ENCODE data around the gene CYP19A1.
A peak's percentile ranks its signal among the peaks of the same experiment; 100 is the strongest.

Gene CYP19A1

DNA sequence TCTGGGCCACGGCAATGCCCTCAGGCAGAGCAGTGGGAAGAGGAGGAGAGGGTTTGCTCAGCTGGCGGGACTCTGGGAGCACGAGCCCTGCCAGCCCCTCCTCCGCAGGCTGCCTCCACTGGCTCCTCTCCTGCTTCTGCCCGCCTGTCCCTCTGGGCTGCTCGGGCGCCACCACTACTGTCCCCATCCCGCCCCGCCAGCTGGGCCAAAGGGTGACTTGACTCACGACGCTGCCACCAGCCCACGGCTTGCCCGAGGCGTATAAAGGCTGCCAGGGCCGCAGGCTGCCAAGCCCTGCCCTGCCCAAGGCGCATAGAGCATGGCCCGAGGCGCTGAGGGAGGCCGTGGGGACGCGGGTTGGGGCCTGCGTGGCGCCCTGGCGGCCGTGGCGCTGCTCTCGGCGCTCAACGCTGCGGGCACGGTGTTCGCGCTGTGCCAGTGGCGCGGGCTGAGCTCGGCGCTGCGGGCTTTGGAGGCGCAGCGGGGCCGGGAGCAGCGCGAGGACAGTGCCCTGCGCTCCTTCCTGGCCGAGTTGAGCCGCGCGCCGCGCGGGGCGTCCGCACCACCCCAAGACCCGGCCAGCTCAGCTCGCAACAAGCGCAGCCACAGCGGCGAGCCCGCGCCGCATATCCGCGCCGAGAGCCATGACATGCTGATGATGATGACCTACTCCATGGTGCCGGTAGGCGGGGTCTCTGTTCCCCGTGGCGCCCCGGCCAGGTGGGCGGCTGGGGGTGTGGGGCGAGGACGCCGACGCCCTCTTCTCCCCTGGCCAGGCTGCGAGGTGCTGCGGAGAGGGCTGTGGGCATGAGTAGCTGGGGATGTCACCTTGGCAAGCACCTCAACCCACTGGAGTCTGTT lies 3.2 kb upstream of the CYP19A1 start, which contains the start of gene GLDN (continued):
- TF ChIP-seq ZNF777 (tag by site-specific recombination; IDR thresholded peaks at IDR 0.05; ENCODE audit: borderline replicate concordance): no peak
- TF ChIP-seq, protein P1, sequence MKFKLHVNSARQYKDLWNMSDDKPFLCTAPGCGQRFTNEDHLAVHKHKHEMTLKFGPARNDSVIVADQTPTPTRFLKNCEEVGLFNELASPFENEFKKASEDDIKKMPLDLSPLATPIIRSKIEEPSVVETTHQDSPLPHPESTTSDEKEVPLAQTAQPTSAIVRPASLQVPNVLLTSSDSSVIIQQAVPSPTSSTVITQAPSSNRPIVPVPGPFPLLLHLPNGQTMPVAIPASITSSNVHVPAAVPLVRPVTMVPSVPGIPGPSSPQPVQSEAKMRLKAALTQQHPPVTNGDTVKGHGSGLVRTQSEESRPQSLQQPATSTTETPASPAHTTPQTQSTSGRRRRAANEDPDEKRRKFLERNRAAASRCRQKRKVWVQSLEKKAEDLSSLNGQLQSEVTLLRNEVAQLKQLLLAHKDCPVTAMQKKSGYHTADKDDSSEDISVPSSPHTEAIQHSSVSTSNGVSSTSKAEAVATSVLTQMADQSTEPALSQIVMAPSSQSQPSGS (tag by site-specific recombination; IDR thresholded peaks at IDR 0.05; ENCODE audit: low read depth): no peak
- no peak for TF ChIP-seq ZNF623 (tag by site-specific recombination; IDR thresholded peaks at IDR 0.05)
- TF ChIP-seq ZNF19 (tag by site-specific recombination; IDR thresholded peaks at IDR 0.05; ENCODE audit: low read depth): no peak
- TF ChIP-seq ZNF677 (tag by site-specific recombination; IDR thresholded peaks at IDR 0.05): no peak
- TF ChIP-seq ZFP41 (tag by site-specific recombination; IDR thresholded peaks at IDR 0.05; ENCODE audit: borderline replicate concordance): no peak
- TF ChIP-seq, protein P2, sequence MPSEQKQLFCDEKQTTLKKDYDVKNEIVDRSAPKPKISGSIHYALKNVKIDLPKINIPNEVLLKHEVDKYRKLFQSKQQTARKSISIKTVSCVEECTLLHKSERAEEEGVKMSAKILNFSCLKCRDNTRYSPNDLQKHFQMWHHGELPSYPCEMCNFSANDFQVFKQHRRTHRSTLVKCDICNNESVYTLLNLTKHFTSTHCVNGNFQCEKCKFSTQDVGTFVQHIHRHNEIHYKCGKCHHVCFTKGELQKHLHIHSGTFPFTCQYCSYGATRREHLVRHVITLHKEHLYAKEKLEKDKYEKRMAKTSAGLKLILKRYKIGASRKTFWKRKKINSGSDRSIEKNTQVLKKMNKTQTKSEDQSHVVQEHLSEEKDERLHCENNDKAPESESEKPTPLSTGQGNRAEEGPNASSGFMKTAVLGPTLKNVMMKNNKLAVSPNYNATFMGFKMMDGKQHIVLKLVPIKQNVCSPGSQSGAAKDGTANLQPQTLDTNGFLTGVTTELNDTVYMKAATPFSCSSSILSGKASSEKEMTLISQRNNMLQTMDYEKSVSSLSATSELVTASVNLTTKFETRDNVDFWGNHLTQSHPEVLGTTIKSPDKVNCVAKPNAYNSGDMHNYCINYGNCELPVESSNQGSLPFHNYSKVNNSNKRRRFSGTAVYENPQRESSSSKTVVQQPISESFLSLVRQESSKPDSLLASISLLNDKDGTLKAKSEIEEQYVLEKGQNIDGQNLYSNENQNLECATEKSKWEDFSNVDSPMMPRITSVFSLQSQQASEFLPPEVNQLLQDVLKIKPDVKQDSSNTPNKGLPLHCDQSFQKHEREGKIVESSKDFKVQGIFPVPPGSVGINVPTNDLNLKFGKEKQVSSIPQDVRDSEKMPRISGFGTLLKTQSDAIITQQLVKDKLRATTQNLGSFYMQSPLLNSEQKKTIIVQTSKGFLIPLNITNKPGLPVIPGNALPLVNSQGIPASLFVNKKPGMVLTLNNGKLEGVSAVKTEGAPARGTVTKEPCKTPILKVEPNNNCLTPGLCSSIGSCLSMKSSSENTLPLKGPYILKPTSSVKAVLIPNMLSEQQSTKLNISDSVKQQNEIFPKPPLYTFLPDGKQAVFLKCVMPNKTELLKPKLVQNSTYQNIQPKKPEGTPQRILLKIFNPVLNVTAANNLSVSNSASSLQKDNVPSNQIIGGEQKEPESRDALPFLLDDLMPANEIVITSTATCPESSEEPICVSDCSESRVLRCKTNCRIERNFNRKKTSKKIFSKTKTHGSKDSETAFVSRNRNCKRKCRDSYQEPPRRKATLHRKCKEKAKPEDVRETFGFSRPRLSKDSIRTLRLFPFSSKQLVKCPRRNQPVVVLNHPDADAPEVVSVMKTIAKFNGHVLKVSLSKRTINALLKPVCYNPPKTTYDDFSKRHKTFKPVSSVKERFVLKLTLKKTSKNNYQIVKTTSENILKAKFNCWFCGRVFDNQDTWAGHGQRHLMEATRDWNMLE (tag by site-specific recombination; conservative IDR thresholded peaks at IDR 0.05; ENCODE audit: low read depth): no peak
- TF ChIP-seq ZNF548 (tag by site-specific recombination; IDR thresholded peaks at IDR 0.05): no peak
- TF ChIP-seq, protein P3, sequence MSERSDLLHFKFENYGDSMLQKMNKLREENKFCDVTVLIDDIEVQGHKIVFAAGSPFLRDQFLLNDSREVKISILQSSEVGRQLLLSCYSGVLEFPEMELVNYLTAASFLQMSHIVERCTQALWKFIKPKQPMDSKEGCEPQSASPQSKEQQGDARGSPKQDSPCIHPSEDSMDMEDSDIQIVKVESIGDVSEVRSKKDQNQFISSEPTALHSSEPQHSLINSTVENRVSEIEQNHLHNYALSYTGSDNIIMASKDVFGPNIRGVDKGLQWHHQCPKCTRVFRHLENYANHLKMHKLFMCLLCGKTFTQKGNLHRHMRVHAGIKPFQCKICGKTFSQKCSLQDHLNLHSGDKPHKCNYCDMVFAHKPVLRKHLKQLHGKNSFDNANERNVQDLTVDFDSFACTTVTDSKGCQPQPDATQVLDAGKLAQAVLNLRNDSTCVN (tag by site-specific recombination; optimal IDR thresholded peaks at IDR 0.05): peak; percentile 75
- TF ChIP-seq ZNF660 (tag by site-specific recombination; IDR thresholded peaks at IDR 0.05): no peak
- TF ChIP-seq, protein P4, sequence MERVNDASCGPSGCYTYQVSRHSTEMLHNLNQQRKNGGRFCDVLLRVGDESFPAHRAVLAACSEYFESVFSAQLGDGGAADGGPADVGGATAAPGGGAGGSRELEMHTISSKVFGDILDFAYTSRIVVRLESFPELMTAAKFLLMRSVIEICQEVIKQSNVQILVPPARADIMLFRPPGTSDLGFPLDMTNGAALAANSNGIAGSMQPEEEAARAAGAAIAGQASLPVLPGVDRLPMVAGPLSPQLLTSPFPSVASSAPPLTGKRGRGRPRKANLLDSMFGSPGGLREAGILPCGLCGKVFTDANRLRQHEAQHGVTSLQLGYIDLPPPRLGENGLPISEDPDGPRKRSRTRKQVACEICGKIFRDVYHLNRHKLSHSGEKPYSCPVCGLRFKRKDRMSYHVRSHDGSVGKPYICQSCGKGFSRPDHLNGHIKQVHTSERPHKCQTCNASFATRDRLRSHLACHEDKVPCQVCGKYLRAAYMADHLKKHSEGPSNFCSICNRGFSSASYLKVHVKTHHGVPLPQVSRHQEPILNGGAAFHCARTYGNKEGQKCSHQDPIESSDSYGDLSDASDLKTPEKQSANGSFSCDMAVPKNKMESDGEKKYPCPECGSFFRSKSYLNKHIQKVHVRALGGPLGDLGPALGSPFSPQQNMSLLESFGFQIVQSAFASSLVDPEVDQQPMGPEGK (tag by site-specific recombination; IDR thresholded peaks at IDR 0.05): 0 out of 2 replicates have a peak, but pooled peaks have one; percentile 26
- no peak for TF ChIP-seq GLI4 (tag by site-specific recombination; IDR thresholded peaks at IDR 0.05)
- TF ChIP-seq, protein P5, sequence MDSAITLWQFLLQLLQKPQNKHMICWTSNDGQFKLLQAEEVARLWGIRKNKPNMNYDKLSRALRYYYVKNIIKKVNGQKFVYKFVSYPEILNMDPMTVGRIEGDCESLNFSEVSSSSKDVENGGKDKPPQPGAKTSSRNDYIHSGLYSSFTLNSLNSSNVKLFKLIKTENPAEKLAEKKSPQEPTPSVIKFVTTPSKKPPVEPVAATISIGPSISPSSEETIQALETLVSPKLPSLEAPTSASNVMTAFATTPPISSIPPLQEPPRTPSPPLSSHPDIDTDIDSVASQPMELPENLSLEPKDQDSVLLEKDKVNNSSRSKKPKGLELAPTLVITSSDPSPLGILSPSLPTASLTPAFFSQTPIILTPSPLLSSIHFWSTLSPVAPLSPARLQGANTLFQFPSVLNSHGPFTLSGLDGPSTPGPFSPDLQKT (IDR thresholded peaks at IDR 0.05; ENCODE audit: borderline replicate concordance, low read depth, low read length): no peak
- no peak for TF ChIP-seq ZSCAN30 (tag by site-specific recombination; IDR thresholded peaks at IDR 0.05)
- TF ChIP-seq KLF8 (tag by site-specific recombination; IDR thresholded peaks at IDR 0.05): peak; percentile 34; the same call in 1 of the 2 replicates
- TF ChIP-seq, protein P6, sequence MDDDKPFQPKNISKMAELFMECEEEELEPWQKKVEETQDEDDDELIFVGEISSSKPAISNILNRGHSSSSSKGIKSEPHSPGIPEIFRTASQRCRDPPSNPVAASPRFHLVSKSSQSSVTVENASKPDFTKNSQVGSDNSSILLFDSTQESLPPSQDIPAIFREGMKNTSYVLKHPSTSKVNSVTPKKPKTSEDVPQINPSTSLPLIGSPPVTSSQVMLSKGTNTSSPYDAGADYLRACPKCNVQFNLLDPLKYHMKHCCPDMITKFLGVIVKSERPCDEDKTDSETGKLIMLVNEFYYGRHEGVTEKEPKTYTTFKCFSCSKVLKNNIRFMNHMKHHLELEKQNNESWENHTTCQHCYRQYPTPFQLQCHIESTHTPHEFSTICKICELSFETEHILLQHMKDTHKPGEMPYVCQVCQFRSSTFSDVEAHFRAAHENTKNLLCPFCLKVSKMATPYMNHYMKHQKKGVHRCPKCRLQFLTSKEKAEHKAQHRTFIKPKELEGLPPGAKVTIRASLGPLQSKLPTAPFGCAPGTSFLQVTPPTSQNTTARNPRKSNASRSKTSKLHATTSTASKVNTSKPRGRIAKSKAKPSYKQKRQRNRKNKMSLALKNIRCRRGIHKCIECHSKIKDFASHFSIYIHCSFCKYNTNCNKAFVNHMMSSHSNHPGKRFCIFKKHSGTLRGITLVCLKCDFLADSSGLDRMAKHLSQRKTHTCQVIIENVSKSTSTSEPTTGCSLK (tag by site-specific recombination; IDR thresholded peaks at IDR 0.05): no peak
- TF ChIP-seq ZNF544 (tag by site-specific recombination; IDR thresholded peaks at IDR 0.05): no peak
- no peak for TF ChIP-seq ZNF341 (tag by site-specific recombination; IDR thresholded peaks at IDR 0.05; ENCODE audit: low read depth)
- no peak for TF ChIP-seq KLF10 (tag by site-specific recombination; IDR thresholded peaks at IDR 0.05)
- TF ChIP-seq ZNF138 (tag by site-specific recombination; IDR thresholded peaks at IDR 0.05; ENCODE audit: borderline replicate concordance): no peak
- TF ChIP-seq ZNF335 (tag by site-specific recombination; conservative IDR thresholded peaks at IDR 0.05): peak; percentile 70
- TF ChIP-seq GFI1B (tag by site-specific recombination; IDR thresholded peaks at IDR 0.05): no peak
